SKM-1 (cell line): ENCODE measurements around the gene RPS13.
"Not testable (repeated sequence)": the region's sequence is repeated elsewhere in the genome, so short reads cannot be mapped to it uniquely, and the experiment has no call there.

Experiments used
- DNase-seq: peaks from one replicate; lab custom pipeline; 2025; ENCODE audit not compliant: unreplicated experiment; lab: John Stamatoyannopoulos, UW

RPS13 gene

GRCh38 chr11:17036666-17037658 is 40.5 kb downstream of the RPS13 start:
- DNase-seq = no peak

DNA sequence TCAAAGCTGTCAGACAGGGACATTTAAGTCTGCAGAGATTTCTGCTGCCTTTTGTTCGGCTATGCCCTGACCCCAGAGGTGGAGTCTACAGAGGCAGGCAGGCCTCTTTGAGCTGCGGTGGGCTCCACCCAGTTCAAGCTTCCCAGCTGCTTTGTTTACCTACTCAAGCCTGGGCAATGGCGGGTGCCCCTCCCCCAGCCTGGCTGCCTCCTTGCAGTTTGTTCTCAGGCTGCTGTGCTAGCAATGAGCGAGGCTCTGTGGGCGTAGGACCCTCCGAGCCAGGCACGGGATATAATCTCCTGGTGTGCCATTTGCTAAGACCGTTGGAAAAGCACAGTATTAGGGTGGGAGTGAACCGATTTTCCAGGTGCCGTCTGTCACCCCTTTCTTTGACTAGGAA is 43.4 kb downstream of the RPS13 start:
- not testable (repeated sequence) for DNase-seq

- DNase-seq = no peak
Measured at GRCh38 chr11:17026487-17027082, 50.9 kb downstream of the RPS13 start.

GRCh38 chr11:17024924-17025323 is 52.5 kb downstream of the RPS13 start:
- DNase-seq = no peak
